H9 (cell line): ENCODE results near the gene RBPJ. TPM values are rescaled to one million over a fixed set of nuclear protein-coding genes. Genes with fewer than 3 reads are reported as not detected.

ENCODE experiments used
- DNase-seq: peaks from one replicate; pipeline ENCODE4 v3.0.0-alpha.2; 2017
- H2AFZ ChIP-seq: one replicate; pipeline ENCODE4 v1.6.1; 2013; ENCODE audit warnings: mild to moderate bottlenecking, low read length, control low read depth, moderate library complexity
- H2AK5ac ChIP-seq: 2 replicates; pipeline ENCODE4 v1.6.1; 2013; ENCODE audit warnings: low read length, control low read depth, mixed read lengths; ENCODE audit not compliant: insufficient read length
- H2BK120ac ChIP-seq: one replicate; pipeline ENCODE4 v1.6.1; 2013; ENCODE audit warnings: low read depth, mild to moderate bottlenecking, low read length, control low read depth, inconsistent platforms; ENCODE audit not compliant: poor library complexity, severe bottlenecking
- H2BK12ac ChIP-seq: 2 replicates; pipeline ENCODE4 v1.6.1; 2013; ENCODE audit warnings: low read length, control low read depth, mixed read lengths, low read depth; ENCODE audit not compliant: insufficient read length
- H2BK15ac ChIP-seq: 2 replicates; pipeline ENCODE4 v1.6.1; 2013; ENCODE audit warnings: low read depth, low read length, control low read depth
- H2BK20ac ChIP-seq: one replicate; pipeline ENCODE4 v1.6.1; 2013; ENCODE audit warnings: low read depth, mild to moderate bottlenecking, low read length, control low read depth, inconsistent platforms; ENCODE audit not compliant: poor library complexity, severe bottlenecking
- H2BK5ac ChIP-seq: 2 replicates; pipeline ENCODE4 v1.6.1; 2013; ENCODE audit warnings: low read length, control low read depth, mixed read lengths; ENCODE audit not compliant: insufficient read length
- H3K14ac ChIP-seq: 2 replicates; pipeline ENCODE4 v1.6.1; 2013; ENCODE audit warnings: low read length, control low read depth; ENCODE audit not compliant: insufficient read depth
- H3K18ac ChIP-seq: 2 replicates; pipeline ENCODE4 v1.6.1; 2013; ENCODE audit warnings: low read depth, mild to moderate bottlenecking, mixed read lengths, low read length, control low read depth; ENCODE audit not compliant: insufficient read length
- H3K23ac ChIP-seq: 2 replicates; pipeline ENCODE4 v1.6.1; 2013; ENCODE audit warnings: low read length, control low read depth, mixed read lengths, low read depth; ENCODE audit not compliant: insufficient read length
- H3K23me2 ChIP-seq: 2 replicates; pipeline ENCODE4 v1.6.1; 2013; ENCODE audit warnings: low read depth, mild to moderate bottlenecking, mixed read lengths, low read length, control low read depth; ENCODE audit not compliant: insufficient read length, poor library complexity, severe bottlenecking
- H3K27ac ChIP-seq: 2 replicates; pipeline ENCODE4 v1.5.1; 2013; ENCODE audit warnings: low read length, control low read depth, mixed read lengths, low read depth; ENCODE audit not compliant: insufficient read length
- H3K27me3 ChIP-seq: 2 replicates; pipeline ENCODE4 v1.6.1; 2013; ENCODE audit warnings: low read length, control low read depth, inconsistent platforms; ENCODE audit not compliant: insufficient read depth
- H3K4ac ChIP-seq: 2 replicates; pipeline ENCODE4 v1.6.1; 2013; ENCODE audit warnings: low read depth, mild to moderate bottlenecking, control low read depth, inconsistent platforms, low read length, moderate library complexity
- H3K4me1 ChIP-seq: 2 replicates; pipeline ENCODE4 v1.6.1; 2013; ENCODE audit warnings: low read length, control low read depth, inconsistent platforms; ENCODE audit not compliant: insufficient read depth
- H3K4me2 ChIP-seq: 2 replicates; pipeline ENCODE4 v1.6.1; 2013; ENCODE audit warnings: low read length, control low read depth, mixed read lengths; ENCODE audit not compliant: insufficient read length, insufficient read depth
- H3K56ac ChIP-seq: 2 replicates; pipeline ENCODE4 v1.6.1; 2013; ENCODE audit warnings: low read depth, mild to moderate bottlenecking, mixed read lengths, low read length, control low read depth; ENCODE audit not compliant: insufficient read length
- H3K79me1 ChIP-seq: 2 replicates; pipeline ENCODE4 v1.6.1; 2013; ENCODE audit warnings: low read depth, mild to moderate bottlenecking, moderate library complexity, low read length, control low read depth, inconsistent platforms; ENCODE audit not compliant: insufficient read depth, poor library complexity, severe bottlenecking
- H3K79me2 ChIP-seq: 2 replicates; pipeline ENCODE4 v1.6.1; 2013; ENCODE audit warnings: low read length, control low read depth, inconsistent platforms; ENCODE audit not compliant: insufficient read depth
- H3K9ac ChIP-seq: 2 replicates; pipeline ENCODE4 v1.6.1; 2013; ENCODE audit warnings: low read length, control low read depth, mixed read lengths; ENCODE audit not compliant: insufficient read length; ENCODE audit errors: extremely low read depth
- H3K9me3 ChIP-seq: one replicate; pipeline ENCODE4 v1.6.1; 2013; ENCODE audit warnings: low read depth, low read length, inconsistent platforms; ENCODE audit not compliant: control insufficient read depth
- H3T11ph ChIP-seq: one replicate; pipeline ENCODE4 v1.6.1; 2013; ENCODE audit warnings: mild to moderate bottlenecking, low read length, control low read depth, inconsistent platforms
- H4K20me1 ChIP-seq: one replicate; pipeline ENCODE4 v1.6.1; 2013; ENCODE audit not compliant: control insufficient read depth, insufficient read length, insufficient read depth
- H4K5ac ChIP-seq: 2 replicates; pipeline ENCODE4 v1.6.1; 2013; ENCODE audit warnings: low read depth, mild to moderate bottlenecking, mixed read lengths, low read length, control low read depth; ENCODE audit not compliant: insufficient read length
- H4K8ac ChIP-seq: replicated peaks from 2 replicates; pipeline ENCODE4 v1.6.1; 2013; ENCODE audit warnings: low read length, control low read depth, mixed read lengths, low read depth; ENCODE audit not compliant: insufficient read length
- H4K91ac ChIP-seq: 2 replicates; pipeline ENCODE4 v1.6.1; 2013; ENCODE audit warnings: low read depth, mild to moderate bottlenecking, moderate library complexity, mixed read lengths, low read length, control low read depth; ENCODE audit not compliant: insufficient read length
- H3K27ac Mint-ChIP-seq, 3 experiments: 2 replicates in 2 of 3; 3 replicates in 1 of 3; pipeline ENCODE4 v1.8.0; 2020 to 2021; ENCODE audit warnings: mixed read lengths in 3 of 3, mild to moderate bottlenecking in 1 of 3, moderate library complexity in 1 of 3
- H3K27me3 Mint-ChIP-seq: 2 replicates; pipeline ENCODE4 v1.8.0; 2021; ENCODE audit warnings: low read depth, mild to moderate bottlenecking, moderate library complexity, mixed read lengths
- H3K36me3 Mint-ChIP-seq, 3 experiments: 2 replicates in 2 of 3; 3 replicates in 1 of 3; pipeline ENCODE4 v1.8.0; 2020 to 2021; ENCODE audit warnings: low read depth in 3 of 3, mixed read lengths in 3 of 3; ENCODE audit not compliant: insufficient read depth in 1 of 3
- H3K4me1 Mint-ChIP-seq, 2 experiments: 2 replicates each; pipeline ENCODE4 v1.8.0; 2020; ENCODE audit warnings: mixed read lengths in 2 of 2
- H3K4me3 Mint-ChIP-seq, 2 experiments: 2 replicates in 1 of 2; 3 replicates in 1 of 2; pipeline ENCODE4 v1.8.0; 2020 to 2021; ENCODE audit warnings: mild to moderate bottlenecking in 2 of 2, mixed read lengths in 2 of 2, moderate library complexity in 1 of 2
- H3K9me3 Mint-ChIP-seq, 2 experiments: 2 replicates in 1 of 2; 3 replicates in 1 of 2; pipeline ENCODE4 v1.8.0; 2020; ENCODE audit warnings: mild to moderate bottlenecking in 2 of 2, mixed read lengths in 2 of 2, moderate library complexity in 1 of 2
- CTCF ChIP-seq: fragments of 200-600 bp; sonication (generic); conservative IDR thresholded peaks from 3 replicates; pipeline ENCODE4 v1.8.0; 2021; ENCODE audit warnings: antibody characterized with exemption, mild to moderate bottlenecking
- WGBS: extraction: QIAGEN DNeasy Blood & Tissue Kit; methylation state at CpG from one replicate; pipeline ENCODE4 v1.1.7; 2013; ENCODE audit warnings: missing lambda C conversion rate, low lambda C conversion rate, mixed read lengths; ENCODE audit not compliant: insufficient read length; ENCODE audit errors: extremely low coverage; 5-methylcytosine and 5-hydroxymethylcytosine counted together
- total RNA-seq: library from RNA; stranded (reverse); gene quantifications from 2 replicates; pipeline ENCODE4 v1.2.1, GENCODE V29; 2021

Gene RBPJ
- total RNA-seq, 1 experiment from 2014 or later, result 166 TPM

DNA sequence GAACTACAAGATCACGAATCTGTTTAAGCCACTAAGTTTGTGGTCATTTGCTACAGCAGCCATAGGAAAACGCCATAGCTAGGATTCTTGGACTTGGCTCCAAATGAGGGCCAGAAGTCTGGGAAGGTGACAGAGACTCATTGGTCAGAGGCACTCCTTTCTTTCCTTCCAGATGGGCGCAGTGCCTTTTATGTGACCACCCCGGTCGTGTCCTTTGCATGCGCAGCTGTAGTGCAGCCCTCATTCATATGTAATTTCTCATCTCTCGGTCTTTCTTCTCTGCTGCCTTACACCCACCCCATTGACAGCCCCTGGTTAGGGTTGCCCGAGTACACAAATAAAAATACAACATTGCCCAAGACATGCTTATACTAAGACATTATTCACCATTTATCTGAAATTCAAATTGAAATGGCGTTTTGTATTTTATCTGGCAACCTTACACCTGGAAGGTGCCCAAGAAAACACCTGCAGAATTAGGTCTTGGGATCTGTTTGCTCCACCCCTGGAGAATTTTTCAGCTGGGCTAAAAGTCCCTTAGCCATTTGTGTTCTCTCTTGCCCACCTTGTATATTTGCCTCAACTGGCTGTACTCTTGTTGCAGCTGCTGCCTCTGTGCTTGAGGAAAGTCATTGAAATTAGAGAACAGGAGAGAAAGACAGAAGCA, 147.6 kb downstream of the RBPJ start:
- no peak overlapping the region for H3K4me3 Mint-ChIP-seq
- TF ChIP-seq CTCF, result no peak
- Histone ChIP-seq H2AK5ac (no peak overlapping the region), H2BK5ac (no peak overlapping the region), H2BK12ac (no peak overlapping the region), H3K18ac (no peak overlapping the region), H3K79me1 (no peaks in the 10 kb centered on the region), H3K79me2 (no peaks in the 10 kb centered on the region), H3K4me1 (peaks cover 2% of the 10 kb centered on the region; the same call in 1 of the 2 replicates), H3K23me2 (no peaks in the 10 kb centered on the region), H3K4ac (no peak overlapping the region), H2BK15ac (no peak overlapping the region), H4K8ac (no peak overlapping the region), H3K14ac (no peak overlapping the region), H3K4me2 (no peak overlapping the region), H3K27me3 (no peaks in the 10 kb centered on the region), H3K9me3 (no peaks in the 10 kb centered on the region), H3K23ac (no peak overlapping the region), H3K27ac (no peak overlapping the region), H3K9ac (no peak overlapping the region), H4K91ac (no peak overlapping the region), H4K20me1 (no peaks in the 10 kb centered on the region), H2BK20ac (no peak overlapping the region), H4K5ac (no peak overlapping the region), H3K56ac (peak overlapping the region; percentile 18), H2AFZ (no peak overlapping the region), H3T11ph (no peak overlapping the region), H2BK120ac (no peak overlapping the region)
- peaks cover 11 to 13% of the 10 kb centered on the region in 2 experiments for H3K4me1 Mint-ChIP-seq
- H3K27me3 Mint-ChIP-seq, result no peaks in the 10 kb centered on the region; the same call in none of the 2 replicates
- H3K36me3 Mint-ChIP-seq, result no peaks in the 10 kb centered on the region; a peak in 2 of 7 replicates
- no CpG with 5 or more reads among the region's 9 CpGs for WGBS
- no peak for DNase-seq
- no peak overlapping the region for H3K27ac Mint-ChIP-seq
- H3K9me3 Mint-ChIP-seq, result peaks cover 0 to 4% of the 10 kb centered on the region in 2 experiments; a peak in 3 of 5 replicates
